BE2C (cell line): ENCODE results near the gene APOBEC3C. TPM values are rescaled to one million over a fixed set of nuclear protein-coding genes. Genes with fewer than 3 reads are reported as not detected.

Experiments
- DNase-seq: peaks from one replicate; pipeline ENCODE4 v3.0.0-alpha.2; 2020
- H3K27me3 ChIP-seq: fragments of 250-450 bp; sonication (Bioruptor Pico); 2 replicates; pipeline ENCODE4 v1.5.1; 2020; ENCODE audit warnings: mild to moderate bottlenecking
- H3K36me3 ChIP-seq: fragments of 250-450 bp; sonication (Bioruptor Pico); 2 replicates; pipeline ENCODE4 v1.5.1; 2020; ENCODE audit warnings: mild to moderate bottlenecking
- H3K4me1 ChIP-seq: fragments of 250-450 bp; sonication (Bioruptor Pico); 2 replicates; pipeline ENCODE4 v1.5.1; 2020
- H3K4me3 ChIP-seq: 2 replicates; pipeline ENCODE4 v1.5.1; 2011; ENCODE audit warnings: low read depth, low read length
- H3K9me3 ChIP-seq: fragments of 250-450 bp; sonication (Bioruptor Pico); 2 replicates; pipeline ENCODE4 v1.5.1; 2020
- CTCF ChIP-seq: IDR thresholded peaks from 2 replicates; pipeline ENCODE4 v1.5.1; 2012; ENCODE audit warnings: mild to moderate bottlenecking, low read depth, low read length
- polyA plus RNA-seq: library from polyadenylated mRNA; unstranded; fragments of >200 nt; gene quantifications from one replicate; pipeline ENCODE4 v1.2.1, GENCODE V29; 2012; ENCODE audit warnings: low read depth, missing spikeins; ENCODE audit not compliant: insufficient read length, insufficient read depth

Gene APOBEC3C
- 25.9 TPM for polyA plus RNA-seq

GRCh38 chr22:39013942-39014722 lies at the start of gene APOBEC3C:
TSS of gene APOBEC3C (plus strand) at chr22:39014257. CDS start at chr22:39014363, 106 bp downstream.
- H3K36me3 ChIP-seq, result no peaks in the 10 kb centered on the region
- TF ChIP-seq CTCF, result peak; percentile 35
- peaks cover 4% of the 10 kb centered on the region; the same call in 1 of the 2 replicates for H3K4me1 ChIP-seq
- no peaks in the 10 kb centered on the region for H3K27me3 ChIP-seq
- no peaks in the 10 kb centered on the region for H3K9me3 ChIP-seq
- peak; percentile 87 for DNase-seq
- peak within 1 kb of the TSS; percentile 57 for H3K4me3 ChIP-seq

- H3K4me3 ChIP-seq, result no peak overlapping the region
- no peaks in the 10 kb centered on the region for H3K27me3 ChIP-seq
- H3K4me1 ChIP-seq, result no peaks in the 10 kb centered on the region; the same call in 1 of the 2 replicates
- no peaks in the 10 kb centered on the region for H3K9me3 ChIP-seq
- no peak for TF ChIP-seq CTCF
- DNase-seq, result no peak
- H3K36me3 ChIP-seq, result no peaks in the 10 kb centered on the region
Measured at GRCh38 chr22:38964306-38964705, 49.8 kb upstream of the APOBEC3C start.

- DNase-seq, result no peak
- no peaks in the 10 kb centered on the region; the same call in 1 of the 2 replicates for H3K4me1 ChIP-seq
Measured at GRCh38 chr22:38964989-38965388, 49.1 kb upstream of the APOBEC3C start.

GRCh38 chr22:38965614-38966379 lies 48.3 kb upstream of the APOBEC3C start:
- Histone ChIP-seq H3K4me3 (no peak overlapping the region), H3K4me1 (no peaks in the 10 kb centered on the region; the same call in 1 of the 2 replicates), H3K9me3 (no peaks in the 10 kb centered on the region), H3K36me3 (no peaks in the 10 kb centered on the region), H3K27me3 (no peaks in the 10 kb centered on the region)
- TF ChIP-seq CTCF, result no peak
- DNase-seq, result no peak

More at GRCh38 chr22:38964989-38965388, 49.1 kb upstream of the APOBEC3C start:
- no peak overlapping the region for H3K4me3 ChIP-seq
- H3K9me3 ChIP-seq, result no peaks in the 10 kb centered on the region
- H3K27me3 ChIP-seq, result no peaks in the 10 kb centered on the region
- no peaks in the 10 kb centered on the region for H3K36me3 ChIP-seq
- no peak for TF ChIP-seq CTCF

- no peak for TF ChIP-seq CTCF
- no peaks in the 10 kb centered on the region; the same call in 1 of the 2 replicates for H3K4me1 ChIP-seq
- no peak overlapping the region for H3K4me3 ChIP-seq
- no peaks in the 10 kb centered on the region for H3K9me3 ChIP-seq
- no peaks in the 10 kb centered on the region for H3K36me3 ChIP-seq
- no peak for DNase-seq
- H3K27me3 ChIP-seq, result peaks cover 3% of the 10 kb centered on the region
Measured at GRCh38 chr22:38966380-38966702, 47.7 kb upstream of the APOBEC3C start.
